ENCODE results near the gene TRPV3. TPM values are rescaled to one million over a fixed set of nuclear protein-coding genes. Genes with fewer than 3 reads are reported as not detected.

Gene TRPV3
- total RNA-seq, 1 experiment from 2014 or later: 0.31 TPM

GRCh38 chr17:3590231-3590630 is 32.6 kb upstream of the TRPV3 start:
- H3K27ac ChIP-seq (ENCODE audit: low read length): no peak overlapping the region
- H3K4me3 ChIP-seq (ENCODE audit: low read depth in 2 of 2, low read length in 2 of 2): no peak overlapping the region
- H3K36me3 ChIP-seq (ENCODE audit: control insufficient read depth, insufficient read depth, low read length): no peaks in the 10 kb centered on the region; the same call in 1 of the 2 replicates
- TF ChIP-seq POLR2AphosphoS5 (IDR thresholded peaks at IDR 0.05; ENCODE audit: low read depth, low read length) (no peak), REST (IDR thresholded peaks at IDR 0.05; ENCODE audit: insufficient read depth in 1 of 2, low read depth in 2 of 2, low read length in 1 of 2) (no peak), TCF7L2 (IDR thresholded peaks at IDR 0.05; ENCODE audit: low read depth, low read length) (no peak), SIN3A (IDR thresholded peaks at IDR 0.05; ENCODE audit: borderline replicate concordance, insufficient read depth, low read depth, low read length) (no peak)
- TF ChIP-seq, protein P1, sequence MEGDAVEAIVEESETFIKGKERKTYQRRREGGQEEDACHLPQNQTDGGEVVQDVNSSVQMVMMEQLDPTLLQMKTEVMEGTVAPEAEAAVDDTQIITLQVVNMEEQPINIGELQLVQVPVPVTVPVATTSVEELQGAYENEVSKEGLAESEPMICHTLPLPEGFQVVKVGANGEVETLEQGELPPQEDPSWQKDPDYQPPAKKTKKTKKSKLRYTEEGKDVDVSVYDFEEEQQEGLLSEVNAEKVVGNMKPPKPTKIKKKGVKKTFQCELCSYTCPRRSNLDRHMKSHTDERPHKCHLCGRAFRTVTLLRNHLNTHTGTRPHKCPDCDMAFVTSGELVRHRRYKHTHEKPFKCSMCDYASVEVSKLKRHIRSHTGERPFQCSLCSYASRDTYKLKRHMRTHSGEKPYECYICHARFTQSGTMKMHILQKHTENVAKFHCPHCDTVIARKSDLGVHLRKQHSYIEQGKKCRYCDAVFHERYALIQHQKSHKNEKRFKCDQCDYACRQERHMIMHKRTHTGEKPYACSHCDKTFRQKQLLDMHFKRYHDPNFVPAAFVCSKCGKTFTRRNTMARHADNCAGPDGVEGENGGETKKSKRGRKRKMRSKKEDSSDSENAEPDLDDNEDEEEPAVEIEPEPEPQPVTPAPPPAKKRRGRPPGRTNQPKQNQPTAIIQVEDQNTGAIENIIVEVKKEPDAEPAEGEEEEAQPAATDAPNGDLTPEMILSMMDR (IDR thresholded peaks at IDR 0.05): no peak
- BruUV-seq (replicated peaks): no TSS peak
- H3K4me1 ChIP-seq (ENCODE audit: control insufficient read depth, insufficient read depth, low read length): no peaks in the 10 kb centered on the region
- DNase-seq (ENCODE audit: low read depth, low spot score): no peak
- intact Hi-C loops (cut with micrococcal nuclease; ENCODE audit: unreplicated experiment) (no loop called here), in situ Hi-C loops (cut with HindIII; ENCODE audit: low pct_unique_long_range_greater_than_20kb, low sequenced_read_pairs) (no loop called here)
- CTCF ChIA-PET: no interaction called here
- no peak for ATAC-seq
- H3K27me3 ChIP-seq (ENCODE audit: control insufficient read depth, insufficient read depth, low read length): no peaks in the 10 kb centered on the region
- no peaks in the 10 kb centered on the region for H3K9me3 ChIP-seq (ENCODE audit: control insufficient read depth, insufficient read depth, low read depth, low read length)
- POLR2A ChIA-PET: no interaction called here

DNA sequence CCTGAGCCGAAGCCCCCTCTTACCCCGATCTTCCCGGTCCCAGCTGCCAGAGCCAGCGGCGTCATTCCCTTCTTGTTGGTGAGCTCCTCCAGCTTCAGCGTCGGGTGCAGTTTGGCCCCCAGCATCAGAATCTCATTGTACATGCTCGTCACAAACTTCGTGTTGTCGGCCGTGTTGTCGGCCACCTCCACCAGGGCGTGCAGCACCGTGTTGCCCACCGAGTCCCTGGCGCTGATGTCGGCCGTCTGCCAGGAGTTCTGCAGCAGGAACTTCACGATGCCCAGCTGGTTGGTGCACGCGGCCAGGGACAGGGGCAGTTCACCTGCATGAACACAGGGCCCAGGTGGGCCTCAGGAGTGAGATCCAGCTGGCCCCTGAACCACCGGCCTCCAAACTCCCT is 32.2 kb upstream of the TRPV3 start:
- intact Hi-C loops (cut with micrococcal nuclease; ENCODE audit: unreplicated experiment): no loop called here
- H3K4me3 ChIP-seq (ENCODE audit: low read depth in 2 of 2, low read length in 2 of 2): no peak overlapping the region

More for the DNA sequence above, 32.2 kb upstream of the TRPV3 start:
- DNase-seq (ENCODE audit: low read depth, low spot score) (no peak), ATAC-seq (no peak)
- in situ Hi-C loops (cut with HindIII; ENCODE audit: low pct_unique_long_range_greater_than_20kb, low sequenced_read_pairs): no loop called here
- BruUV-seq (replicated peaks): no TSS peak
- Histone ChIP-seq H3K27ac (ENCODE audit: low read length) (no peak overlapping the region), H3K27me3 (ENCODE audit: control insufficient read depth, insufficient read depth, low read length) (no peaks in the 10 kb centered on the region), H3K9me3 (ENCODE audit: control insufficient read depth, insufficient read depth, low read depth, low read length) (no peaks in the 10 kb centered on the region), H3K4me1 (ENCODE audit: control insufficient read depth, insufficient read depth, low read length) (no peaks in the 10 kb centered on the region), H3K36me3 (ENCODE audit: control insufficient read depth, insufficient read depth, low read length) (no peaks in the 10 kb centered on the region; the same call in 1 of the 2 replicates)
- CTCF ChIA-PET: no interaction called here
- POLR2A ChIA-PET: interaction anchor here (0.6 kb wide), 1 partner anchor 12 kb away, joined by 5 read pairs; no protein-coding TSS in a partner anchor
- TF ChIP-seq, protein P1 (IDR thresholded peaks at IDR 0.05): no peak
- TF ChIP-seq REST (IDR thresholded peaks at IDR 0.05; ENCODE audit: insufficient read depth in 1 of 2, low read depth in 2 of 2, low read length in 1 of 2) (no peak), SIN3A (IDR thresholded peaks at IDR 0.05; ENCODE audit: borderline replicate concordance, insufficient read depth, low read depth, low read length) (no peak), POLR2AphosphoS5 (IDR thresholded peaks at IDR 0.05; ENCODE audit: low read depth, low read length) (no peak), TCF7L2 (IDR thresholded peaks at IDR 0.05; ENCODE audit: low read depth, low read length) (no peak)

Data from Panc1 (cell line).